Measurements from ENCODE around the gene TAS2R9. TPM values are rescaled to one million over a fixed set of nuclear protein-coding genes. Genes with fewer than 3 reads are reported as not detected.

The TAS2R9 gene
- total and polyA plus RNA-seq, 8 donors, result not detected

GRCh38 chr12:10847744-10848143, 37.8 kb upstream of the TAS2R9 start:
- Histone ChIP-seq H3K4me3 (no peak overlapping the region), H3K4me1 (no peaks in the 10 kb centered on the region), H3K27ac (no peak overlapping the region), H3K27me3 (no peaks in the 10 kb centered on the region), H3K36me3 (no peaks in the 10 kb centered on the region), H3K9me3 (no peaks in the 10 kb centered on the region)
- DNase-seq (no peak), ATAC-seq (no peak)
- intact Hi-C loops (cut with DNase I), result no loop called here
- TF ChIP-seq, protein P1, sequence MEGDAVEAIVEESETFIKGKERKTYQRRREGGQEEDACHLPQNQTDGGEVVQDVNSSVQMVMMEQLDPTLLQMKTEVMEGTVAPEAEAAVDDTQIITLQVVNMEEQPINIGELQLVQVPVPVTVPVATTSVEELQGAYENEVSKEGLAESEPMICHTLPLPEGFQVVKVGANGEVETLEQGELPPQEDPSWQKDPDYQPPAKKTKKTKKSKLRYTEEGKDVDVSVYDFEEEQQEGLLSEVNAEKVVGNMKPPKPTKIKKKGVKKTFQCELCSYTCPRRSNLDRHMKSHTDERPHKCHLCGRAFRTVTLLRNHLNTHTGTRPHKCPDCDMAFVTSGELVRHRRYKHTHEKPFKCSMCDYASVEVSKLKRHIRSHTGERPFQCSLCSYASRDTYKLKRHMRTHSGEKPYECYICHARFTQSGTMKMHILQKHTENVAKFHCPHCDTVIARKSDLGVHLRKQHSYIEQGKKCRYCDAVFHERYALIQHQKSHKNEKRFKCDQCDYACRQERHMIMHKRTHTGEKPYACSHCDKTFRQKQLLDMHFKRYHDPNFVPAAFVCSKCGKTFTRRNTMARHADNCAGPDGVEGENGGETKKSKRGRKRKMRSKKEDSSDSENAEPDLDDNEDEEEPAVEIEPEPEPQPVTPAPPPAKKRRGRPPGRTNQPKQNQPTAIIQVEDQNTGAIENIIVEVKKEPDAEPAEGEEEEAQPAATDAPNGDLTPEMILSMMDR (IDR thresholded peaks at IDR 0.05), result no peak

DNA sequence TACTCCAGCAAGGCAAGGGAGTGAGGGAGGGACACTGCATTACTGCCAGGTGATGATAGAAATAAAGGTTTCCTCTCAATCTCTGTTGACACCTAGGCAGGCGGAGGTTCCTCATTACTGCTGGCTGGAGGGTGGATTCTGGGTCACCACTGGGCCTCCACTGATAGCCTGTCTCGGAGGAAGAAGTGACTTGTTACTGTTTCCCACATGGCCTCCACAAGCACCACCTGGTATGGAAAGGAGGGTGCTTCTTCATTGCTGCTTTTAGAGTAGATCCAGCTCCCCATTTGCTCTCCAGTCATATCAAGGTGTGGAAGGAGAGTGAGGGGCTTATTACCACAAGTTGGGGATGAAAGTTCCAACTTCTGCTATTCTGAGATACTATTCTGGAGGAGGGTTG, 32.9 kb upstream of the TAS2R9 start:
- no peak for DNase-seq
- TF ChIP-seq, protein P1 (IDR thresholded peaks at IDR 0.05), result no peak
- Histone ChIP-seq H3K36me3 (no peaks in the 10 kb centered on the region), H3K4me1 (no peaks in the 10 kb centered on the region), H3K9me3 (no peaks in the 10 kb centered on the region), H3K4me3 (no peak overlapping the region), H3K27me3 (no peaks in the 10 kb centered on the region), H3K27ac (no peak overlapping the region)
- intact Hi-C loops (cut with DNase I), result no loop called here
- no peak for ATAC-seq

DNA sequence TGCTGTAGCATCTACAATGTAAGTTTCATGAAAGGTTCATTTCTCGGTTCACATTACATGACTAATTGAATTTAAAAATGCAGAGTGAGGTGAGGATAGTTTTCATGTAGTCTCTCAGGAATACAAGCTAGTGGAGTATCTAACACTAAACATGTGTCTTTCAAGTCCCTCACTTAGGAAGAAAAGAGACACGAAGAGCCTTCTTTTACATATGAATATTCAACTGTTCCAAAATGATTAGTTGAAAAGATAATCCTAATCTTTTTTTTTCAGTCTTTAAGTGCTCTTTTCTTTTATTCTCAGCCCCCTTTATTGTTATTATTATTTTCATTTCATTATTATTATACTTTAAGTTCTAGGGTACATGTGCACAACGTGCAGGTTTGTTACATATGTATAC, 28.5 kb upstream of the TAS2R9 start:
- DNase-seq (no peak), ATAC-seq (no peak)
- intact Hi-C loops (cut with DNase I), result no loop called here

GRCh38 chr12:10829994-10830393, 20.0 kb upstream of the TAS2R9 start:
- no peaks in the 10 kb centered on the region for H3K36me3 ChIP-seq
- TF ChIP-seq, protein P1 (IDR thresholded peaks at IDR 0.05), result no peak
- intact Hi-C loops (cut with DNase I), result no loop called here
- H3K4me3 ChIP-seq, result no peak overlapping the region
- DNase-seq (no peak), ATAC-seq (no peak)
- no peaks in the 10 kb centered on the region for H3K4me1 ChIP-seq
- no peak overlapping the region for H3K27ac ChIP-seq
- no peaks in the 10 kb centered on the region for H3K9me3 ChIP-seq
- no peaks in the 10 kb centered on the region for H3K27me3 ChIP-seq

More for the DNA sequence above, 28.5 kb upstream of the TAS2R9 start:
- Histone ChIP-seq H3K27me3 (no peaks in the 10 kb centered on the region), H3K36me3 (no peaks in the 10 kb centered on the region), H3K4me3 (no peak overlapping the region), H3K4me1 (no peaks in the 10 kb centered on the region), H3K9me3 (peaks cover 0 to 10% of the 10 kb centered on the region in 2 donors), H3K27ac (no peak overlapping the region)
- TF ChIP-seq, protein P1 (IDR thresholded peaks at IDR 0.05), result no peak

DNA sequence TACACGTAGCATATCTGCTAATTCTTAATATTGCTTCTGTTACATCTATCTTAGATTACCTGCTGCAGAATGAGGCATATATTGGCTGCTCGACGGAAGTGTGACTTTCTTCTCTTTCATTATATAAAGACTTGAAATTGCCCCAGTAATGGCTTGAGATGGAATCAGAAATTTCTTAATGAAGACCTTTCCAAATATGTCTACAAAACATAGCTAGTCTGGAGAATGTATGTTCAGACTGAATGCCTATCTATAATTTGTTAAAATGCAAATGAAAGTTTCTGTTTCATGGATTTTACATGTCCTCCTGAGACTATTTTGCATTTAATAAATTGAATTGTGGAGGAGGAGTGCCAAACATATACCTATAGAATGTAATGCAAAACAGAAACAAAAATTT, 16.3 kb upstream of the TAS2R9 start, which contains the start of gene TAS2R10:
TAS2R10 (minus strand) TSS at position 101 of the 400 bp plus-strand sequence; CDS start at position 12, 89 bp downstream.
- H3K36me3 ChIP-seq, result no peaks in the 10 kb centered on the region
- DNase-seq (no peak), ATAC-seq (no peak)
- intact Hi-C loops (cut with DNase I), result no loop called here
- H3K4me1 ChIP-seq, result no peaks in the 10 kb centered on the region
- H3K9me3 ChIP-seq, result no peaks in the 10 kb centered on the region
- TF ChIP-seq, protein P1 (IDR thresholded peaks at IDR 0.05), result no peak
- H3K4me3 ChIP-seq, result no peak within 1 kb of the TSS
- H3K27ac ChIP-seq, result no peak within 1 kb of the TSS
- H3K27me3 ChIP-seq, result no peaks in the 10 kb centered on the region
